HepG2 (cell line): ENCODE data around the gene MDP1. TPM values are rescaled to one million over a fixed set of nuclear protein-coding genes. Genes with fewer than 3 reads are reported as not detected.
A peak's percentile ranks its signal among the peaks of the same experiment; 100 is the strongest.

Experiments used
- ATF1 ChIP-seq: IDR thresholded peaks from 2 replicates; pipeline ENCODE4 v1.6.1; 2016; ENCODE audit warnings: mild to moderate bottlenecking, control low read depth
- ATF4 ChIP-seq, 2 experiments: fragments of 450-650 bp in 1 of 2; sonication (generic) in 1 of 2; formaldehyde crosslinking; IDR thresholded peaks; 2 replicates each; pipeline versions ENCODE4 v1.5.0 to v1.8.0; 2020 to 2022; ENCODE audit warnings: mild to moderate bottlenecking in 1 of 2, missing genetic modification reagents in 1 of 2
- BRF2 ChIP-seq: sonication (generic); formaldehyde crosslinking; IDR thresholded peaks from 2 replicates; pipeline ENCODE4 v1.8.1; 2022; ENCODE audit warnings: mild to moderate bottlenecking, missing genetic modification reagents
- DMAP1 ChIP-seq: IDR thresholded peaks from 2 replicates; pipeline ENCODE4 v1.6.1; 2016
- EED ChIP-seq: sonication (generic); formaldehyde crosslinking; IDR thresholded peaks from 2 replicates; pipeline ENCODE4 v1.5.0; 2020; ENCODE audit warnings: mild to moderate bottlenecking, missing genetic modification reagents
- FOXA1 ChIP-seq, 2 experiments: fragments of 450-650 bp in 1 of 2; sonication (generic) in 1 of 2; formaldehyde crosslinking in 1 of 2; IDR thresholded peaks; 2 replicates each; pipeline versions ENCODE4 v1.4.0 to v1.6.1; 2016 to 2020; ENCODE audit warnings: missing genetic modification reagents in 1 of 2
- GATAD1 ChIP-seq: IDR thresholded peaks from 2 replicates; pipeline ENCODE4 v1.6.1; 2016; ENCODE audit warnings: missing genetic modification reagents, missing compliant biosample characterization
- GLI4 ChIP-seq: sonication (generic); formaldehyde crosslinking; IDR thresholded peaks from 2 replicates; pipeline ENCODE4 v1.5.1; 2020; ENCODE audit warnings: missing genetic modification reagents, mild to moderate bottlenecking, moderate library complexity, borderline replicate concordance
- JARID2 ChIP-seq: sonication (generic); formaldehyde crosslinking; IDR thresholded peaks from 2 replicates; pipeline ENCODE4 v1.8.1; 2023; ENCODE audit warnings: missing genetic modification reagents, inconsistent platforms; ENCODE audit not compliant: insufficient replicate concordance
- NAIF1 ChIP-seq: sonication (generic); formaldehyde crosslinking; IDR thresholded peaks from 2 replicates; pipeline ENCODE4 v1.5.0; 2020; ENCODE audit warnings: mild to moderate bottlenecking, missing genetic modification reagents, borderline replicate concordance
- POGZ ChIP-seq: sonication (generic); formaldehyde crosslinking; IDR thresholded peaks from 2 replicates; pipeline ENCODE4 v1.4.0; 2020; ENCODE audit warnings: mild to moderate bottlenecking, missing genetic modification reagents
- PTBP1 ChIP-seq: fragments of 200-400 bp; formaldehyde crosslinking; IDR thresholded peaks from 2 replicates; pipeline ENCODE4 v1.6.1; 2018; ENCODE audit warnings: low read length, low read depth; ENCODE audit not compliant: poor library complexity, severe bottlenecking
- SIX4 ChIP-seq: sonication (generic); formaldehyde crosslinking; IDR thresholded peaks from 2 replicates; pipeline ENCODE4 v1.4.0; 2020; ENCODE audit warnings: missing genetic modification reagents
- SP1 ChIP-seq, 2 experiments: fragments of 450-650 bp in 1 of 2; sonication (generic) in 1 of 2; formaldehyde crosslinking in 1 of 2; IDR thresholded peaks; 2 replicates each; pipeline versions ENCODE4 v1.4.0 to v1.6.1; 2016 to 2020; ENCODE audit warnings: missing genetic modification reagents in 1 of 2
- SRF ChIP-seq: IDR thresholded peaks from 2 replicates; pipeline ENCODE4 v1.6.1; 2011; ENCODE audit warnings: mild to moderate bottlenecking, low read depth, low read length, moderate library complexity
- TERF1 ChIP-seq: sonication (generic); formaldehyde crosslinking; IDR thresholded peaks from 2 replicates; pipeline ENCODE4 v1.8.0; 2022; ENCODE audit warnings: mild to moderate bottlenecking, missing genetic modification reagents, moderate library complexity
- ZFP36L2 ChIP-seq: sonication (generic); formaldehyde crosslinking; IDR thresholded peaks from 2 replicates; pipeline ENCODE4 v1.4.0; 2020; ENCODE audit warnings: missing genetic modification reagents
- ZKSCAN8 ChIP-seq: IDR thresholded peaks from 2 replicates; pipeline ENCODE4 v1.6.1; 2016; ENCODE audit warnings: borderline replicate concordance, missing genetic modification reagents, missing compliant biosample characterization
- ZNF180 ChIP-seq: sonication (generic); formaldehyde crosslinking; IDR thresholded peaks from 2 replicates; pipeline ENCODE4 v1.4.0; 2020; ENCODE audit warnings: low read depth, missing genetic modification reagents, borderline replicate concordance
- ZNF337 ChIP-seq: sonication (generic); formaldehyde crosslinking; IDR thresholded peaks from 2 replicates; pipeline ENCODE4 v1.5.1; 2020; ENCODE audit warnings: missing genetic modification reagents, low read depth, mild to moderate bottlenecking, borderline replicate concordance
- ZNF362 ChIP-seq: sonication (generic); formaldehyde crosslinking; IDR thresholded peaks from 2 replicates; pipeline ENCODE4 v1.4.0; 2020; ENCODE audit warnings: missing genetic modification reagents, mild to moderate bottlenecking, borderline replicate concordance
- ZNF451 ChIP-seq: sonication (generic); formaldehyde crosslinking; IDR thresholded peaks from 2 replicates; pipeline ENCODE4 v1.5.0; 2020; ENCODE audit warnings: mild to moderate bottlenecking, missing genetic modification reagents
- ZNF510 ChIP-seq: sonication (generic); formaldehyde crosslinking; IDR thresholded peaks from 2 replicates; pipeline ENCODE4 v1.4.0; 2020; ENCODE audit warnings: low read depth, mild to moderate bottlenecking, missing genetic modification reagents
- ZNF552 ChIP-seq: sonication (generic); formaldehyde crosslinking; IDR thresholded peaks from 2 replicates; pipeline ENCODE4 v1.9.0; 2022; ENCODE audit warnings: missing genetic modification reagents, mild to moderate bottlenecking, borderline replicate concordance
- ZNF558 ChIP-seq: sonication (generic); formaldehyde crosslinking; IDR thresholded peaks from 2 replicates; pipeline ENCODE4 v1.9.0; 2022; ENCODE audit warnings: mild to moderate bottlenecking, missing genetic modification reagents, borderline replicate concordance
- ZNF563 ChIP-seq: sonication (generic); formaldehyde crosslinking; IDR thresholded peaks from 2 replicates; pipeline ENCODE4 v1.8.0; 2022; ENCODE audit warnings: mild to moderate bottlenecking, moderate library complexity, missing genetic modification reagents
- polyA plus RNA-seq, 8 experiments: library from polyadenylated mRNA; depleted of rRNA in 3 of 8; stranded (reverse) in 7 of 8; unstranded in 1 of 8; fragments of >200 nt; fragmentation: Illumina TruSeq in 4 of 8; extraction: Trizol in 4 of 8; gene quantifications; 2 replicates each; pipeline versions ENCODE4 v1.2.1 to v1.2.3, GENCODE V29; 2011 to 2016; ENCODE audit warnings: low read depth in 4 of 8, missing spikeins in 1 of 8, mixed read lengths in 1 of 8; ENCODE audit not compliant: insufficient read depth in 1 of 8
- total RNA-seq, 5 experiments: library from RNA; depleted of rRNA; stranded (reverse); fragments of >200 nt; fragmentation: Illumina TruSeq; extraction: Trizol; gene quantifications; 2 replicates each; pipeline ENCODE4 v1.2.3, GENCODE V29; 2016; ENCODE audit warnings: low read depth in 1 of 5

The MDP1 gene
- total and polyA plus RNA-seq, 2 of the 13 experiments (the other 11 are each of a cell fraction or from before 2014, with no cell fraction given): 44.1 to 48.7 TPM

- TF ChIP-seq POGZ (peak; percentile 92; the same call in 1 of the 2 replicates), BRF2 (CRISPR knock-in tag) (no peak), DMAP1 (CRISPR knock-in tag) (peak; percentile 87; the same call in 1 of the 2 replicates), SIX4 (CRISPR knock-in tag) (peak; percentile 73), NAIF1 (CRISPR knock-in tag) (peak; percentile 88), JARID2 (CRISPR knock-in tag) (peak; percentile 40), ZNF552 (CRISPR knock-in tag) (no peak; the same call in 1 of the 2 replicates), PTBP1 (no peak), TERF1 (CRISPR knock-in tag) (peak; percentile 12; the same call in 1 of the 2 replicates), ZNF510 (CRISPR knock-in tag) (no peak), ZNF337 (CRISPR knock-in tag) (peak; percentile 98; the same call in 1 of the 2 replicates), ZKSCAN8 (CRISPR knock-in tag) (no peak), SP1 (IDR thresholded peaks at IDR 0.05) (no peak), SP1 (CRISPR knock-in tag; IDR thresholded peaks at IDR 0.05) (peak; percentile 95), ZNF362 (CRISPR knock-in tag) (no peak), ZNF558 (CRISPR knock-in tag) (peak; percentile 91; the same call in 1 of the 2 replicates), SRF (peak; percentile 38; the same call in 1 of the 2 replicates), EED (CRISPR knock-in tag) (peak; percentile 99), ZNF451 (peak; percentile 25; the same call in 1 of the 2 replicates), ZNF180 (CRISPR knock-in tag) (no peak; the same call in 1 of the 2 replicates), GATAD1 (CRISPR knock-in tag) (peak; percentile 87), FOXA1 (IDR thresholded peaks at IDR 0.05) (no peak), FOXA1 (CRISPR knock-in tag; IDR thresholded peaks at IDR 0.05) (no peak), ZFP36L2 (CRISPR knock-in tag) (peak; percentile 43; the same call in 1 of the 2 replicates), ATF1 (CRISPR knock-in tag) (peak; percentile 84; the same call in 1 of the 2 replicates), GLI4 (CRISPR knock-in tag) (peak; percentile 93; the same call in 1 of the 2 replicates), ZNF563 (CRISPR knock-in tag) (0 out of 2 replicates have a peak, but pooled peaks have one; percentile 14), ATF4 (CRISPR knock-in tag; IDR thresholded peaks at IDR 0.05) (no peak; a peak in 1 of 4 replicates)
Observed at GRCh38 chr14:24232121-24232644, 16.3 kb upstream of the MDP1 start, which contains the start of gene NEDD8 (continued).
